Small intestine (tissue), 7 donors: ENCODE measurements around the gene FTSJ3. TPM values are rescaled to one million over a fixed set of nuclear protein-coding genes. Genes with fewer than 3 reads are reported as not detected.
A peak's percentile ranks its signal among the peaks of the same experiment; 100 is the strongest.

Experiments
- DNase-seq, 2 donors: peaks; one replicate each; pipeline versions ENCODE4 v3.0.0 to v3.0.0-alpha.2; 2013
- FAIRE-seq: peaks from 2 replicates; lab custom pipeline; 2012; peaks lifted over from hg19 to GRCh38; lab: Jason Lieb, UNC
- H3K27ac ChIP-seq, 3 donors: one replicate each; pipeline ENCODE4 v1.5.1; 2013; ENCODE audit warnings: low read length in 2 of 3, mild to moderate bottlenecking in 2 of 3, control low read depth in 1 of 3, inconsistent platforms in 1 of 3, low read depth in 1 of 3, moderate library complexity in 1 of 3
- H3K27me3 ChIP-seq, 3 donors: one replicate each; pipeline ENCODE4 v1.6.1; 2013; ENCODE audit warnings: low read length in 3 of 3, inconsistent platforms in 1 of 3; ENCODE audit not compliant: control insufficient read depth in 3 of 3, insufficient read depth in 3 of 3
- H3K36me3 ChIP-seq, 3 donors: one replicate each; pipeline ENCODE4 v1.6.1; 2013; ENCODE audit warnings: low read length in 3 of 3, inconsistent platforms in 1 of 3, low read depth in 1 of 3, mild to moderate bottlenecking in 1 of 3, moderate library complexity in 1 of 3; ENCODE audit not compliant: control insufficient read depth in 3 of 3, insufficient read depth in 2 of 3
- H3K4me1 ChIP-seq, 3 donors: one replicate each; pipeline ENCODE4 v1.6.1; 2013; ENCODE audit warnings: low read length in 2 of 3, inconsistent platforms in 1 of 3, low read depth in 1 of 3, mild to moderate bottlenecking in 1 of 3, moderate library complexity in 1 of 3; ENCODE audit not compliant: control insufficient read depth in 3 of 3, insufficient read depth in 2 of 3
- H3K4me3 ChIP-seq, 3 donors: one replicate each; pipeline ENCODE4 v1.5.1; 2013; ENCODE audit warnings: low read length in 3 of 3, control low read depth in 1 of 3, inconsistent platforms in 1 of 3, low read depth in 1 of 3, mild to moderate bottlenecking in 1 of 3, moderate library complexity in 1 of 3
- H3K9me3 ChIP-seq, 2 donors: one replicate each; pipeline ENCODE4 v1.6.1; 2013; ENCODE audit warnings: low read depth in 1 of 2, low read length in 1 of 2; ENCODE audit not compliant: control insufficient read depth in 2 of 2, insufficient read depth in 1 of 2
- WGBS, 3 donors: extraction: QIAGEN DNeasy Blood & Tissue Kit; methylation state at CpG; one replicate each; pipeline ENCODE4 v1.1.7; 2013; 5-methylcytosine and 5-hydroxymethylcytosine counted together
- polyA plus RNA-seq, 4 donors: library from polyadenylated mRNA; stranded (reverse) in 3 of 4; unstranded in 1 of 4; fragments of 200-250 nt in 3 of 4; fragments of 120-200 nt in 1 of 4; gene quantifications; one replicate each; pipeline versions ENCODE4 v1.2.1 to v1.2.3, GENCODE V29; 2013
- donor health status: healthy with polysubstance abuse.
- donor health status: control.
- donor health status: control.
- donor health status: Bipolar disorder and iron deficiency.
- donor health status: healthy.

Gene FTSJ3
- polyA plus RNA-seq, 4 donors: 13.9 to 45.5 (median 19.7) TPM

GRCh38 chr17:63841350-63842172 is 14.1 kb upstream of the FTSJ3 start:
- 2 to 3% (median 2%) methylated on average over 26 of the region's 26 CpGs for WGBS, 3 donors

GRCh38 chr17:63840591-63841349 is 13.3 kb upstream of the FTSJ3 start:
- Histone ChIP-seq H3K9me3 (no peaks in the 10 kb centered on the region), H3K27me3 (no peaks in the 10 kb centered on the region), H3K36me3 (peaks cover 0 to 32% (median 0%) of the 10 kb centered on the region in 3 donors), H3K4me3 (peak overlapping the region; percentile 16 to 99 (median 98)), H3K27ac (peak overlapping the region in 2 of 3 donors; percentile 79 to 93), H3K4me1 (peaks cover 9 to 27% (median 17%) of the 10 kb centered on the region in 3 donors)
- DNase-seq (no peak), FAIRE-seq (no peak)
- 50 to 58% (median 56%) methylated on average over 4 of the region's 4 CpGs for WGBS, 3 donors

More at GRCh38 chr17:63841350-63842172, 14.1 kb upstream of the FTSJ3 start:
- no peaks in the 10 kb centered on the region for H3K27me3 ChIP-seq
- peaks cover 0 to 25% (median 0%) of the 10 kb centered on the region in 3 donors for H3K36me3 ChIP-seq
- no peaks in the 10 kb centered on the region for H3K9me3 ChIP-seq
- FAIRE-seq (no peak), DNase-seq (peak; percentile 75 to 82)
- peak overlapping the region; percentile 79 to 96 (median 93) for H3K27ac ChIP-seq
- peaks cover 9 to 27% (median 17%) of the 10 kb centered on the region in 3 donors for H3K4me1 ChIP-seq
- H3K4me3 ChIP-seq: peak overlapping the region; percentile 74 to 99 (median 98)

- DNase-seq (no peak), FAIRE-seq (no peak)
- 46 to 60% (median 57%) methylated on average over 7 of the region's 7 CpGs for WGBS, 3 donors
- H3K27ac ChIP-seq: peak overlapping the region; percentile 2 to 59 (median 51)
- no peak overlapping the region for H3K4me3 ChIP-seq
- peaks cover 9 to 24% (median 17%) of the 10 kb centered on the region in 3 donors for H3K4me1 ChIP-seq
- H3K9me3 ChIP-seq: no peaks in the 10 kb centered on the region
- H3K27me3 ChIP-seq: no peaks in the 10 kb centered on the region
- H3K36me3 ChIP-seq: peaks cover 8 to 53% (median 9%) of the 10 kb centered on the region in 3 donors
Measured at GRCh38 chr17:63838631-63839171, 11.2 kb upstream of the FTSJ3 start.

- H3K4me3 ChIP-seq: no peak overlapping the region
- H3K27me3 ChIP-seq: no peaks in the 10 kb centered on the region
- 69 to 83% (median 80%) methylated on average over 4 to 5 of the region's 5 CpGs for WGBS, 3 donors
- no peak for DNase-seq
- no peak for FAIRE-seq
- peaks cover 9 to 21% (median 17%) of the 10 kb centered on the region in 3 donors for H3K4me1 ChIP-seq
- peaks cover 9 to 59% (median 12%) of the 10 kb centered on the region in 3 donors for H3K36me3 ChIP-seq
- peak overlapping the region in 1 of 3 donors; percentile 45 for H3K27ac ChIP-seq
- H3K9me3 ChIP-seq: no peaks in the 10 kb centered on the region
Measured at GRCh38 chr17:63837962-63838600, 10.6 kb upstream of the FTSJ3 start.

GRCh38 chr17:63837480-63837879 is 10.0 kb upstream of the FTSJ3 start:
- Histone ChIP-seq H3K36me3 (peaks cover 12 to 65% (median 16%) of the 10 kb centered on the region in 3 donors), H3K4me1 (peaks cover 9 to 21% (median 17%) of the 10 kb centered on the region in 3 donors)
- no peak for DNase-seq

GRCh38 chr17:63836811-63837210 is 9.3 kb upstream of the FTSJ3 start:
- Histone ChIP-seq H3K4me1 (peaks cover 9 to 21% (median 17%) of the 10 kb centered on the region in 3 donors), H3K27ac (no peak overlapping the region), H3K4me3 (no peak overlapping the region), H3K27me3 (no peaks in the 10 kb centered on the region), H3K9me3 (no peaks in the 10 kb centered on the region), H3K36me3 (peaks cover 16 to 72% (median 21%) of the 10 kb centered on the region in 3 donors)
- WGBS, 3 donors: 96 to 97% (median 96%) methylated on average over 7 of the region's 7 CpGs
- no peak for FAIRE-seq
- DNase-seq: no peak

More at GRCh38 chr17:63837480-63837879, 10.0 kb upstream of the FTSJ3 start:
- Histone ChIP-seq H3K27ac (no peak overlapping the region), H3K9me3 (no peaks in the 10 kb centered on the region), H3K27me3 (no peaks in the 10 kb centered on the region), H3K4me3 (no peak overlapping the region)
- FAIRE-seq: no peak
- 84 to 89% (median 85%) methylated on average over 12 of the region's 12 CpGs for WGBS, 3 donors

GRCh38 chr17:63835167-63835720 is 7.8 kb upstream of the FTSJ3 start:
- no peak overlapping the region for H3K4me3 ChIP-seq
- DNase-seq (no peak), FAIRE-seq (no peak)
- H3K36me3 ChIP-seq: peaks cover 25 to 80% (median 27%) of the 10 kb centered on the region in 3 donors
- WGBS, 3 donors: 87 to 89% (median 87%) methylated on average over 9 of the region's 9 CpGs
- no peaks in the 10 kb centered on the region for H3K9me3 ChIP-seq
- peaks cover 3 to 9% (median 9%) of the 10 kb centered on the region in 3 donors for H3K4me1 ChIP-seq
- no peak overlapping the region for H3K27ac ChIP-seq
- no peaks in the 10 kb centered on the region for H3K27me3 ChIP-seq
